Measurements from ENCODE around the gene PGC.
"Not testable (repeated sequence)": the region's sequence is repeated elsewhere in the genome, so short reads cannot be mapped to it uniquely, and the experiment has no call there.

DNA sequence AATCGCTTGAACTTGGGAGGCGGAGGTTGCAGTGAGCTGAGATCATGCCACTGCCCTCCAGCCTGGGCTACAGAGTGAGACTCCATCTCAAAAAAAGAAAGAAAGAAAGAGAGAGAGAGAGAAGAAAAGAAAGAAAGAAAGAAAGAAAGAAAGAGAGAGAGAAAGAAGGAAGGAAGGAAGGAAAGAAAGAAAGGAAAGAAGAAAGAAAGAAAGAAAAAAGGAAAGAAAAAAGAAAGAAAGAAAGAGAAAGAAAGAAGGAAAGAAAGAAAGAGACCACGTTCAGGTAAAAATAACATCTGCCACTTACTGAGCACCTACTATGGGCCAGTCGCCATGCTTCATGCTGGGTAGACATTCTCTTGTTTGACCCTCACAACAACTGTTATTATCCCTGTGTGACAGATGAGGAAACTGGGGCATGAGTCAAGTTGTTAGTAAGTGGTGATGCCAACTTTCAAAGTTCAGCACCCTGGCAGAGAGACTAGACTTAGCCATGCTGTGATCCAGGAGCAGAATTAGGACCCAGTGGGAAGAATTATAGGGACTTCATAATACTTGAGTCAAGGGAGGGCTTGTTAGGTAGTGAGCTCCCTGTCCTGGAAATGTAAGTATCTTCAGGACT lies 19.0 kb upstream of the PGC start:
- TF ChIP-seq, protein P1, sequence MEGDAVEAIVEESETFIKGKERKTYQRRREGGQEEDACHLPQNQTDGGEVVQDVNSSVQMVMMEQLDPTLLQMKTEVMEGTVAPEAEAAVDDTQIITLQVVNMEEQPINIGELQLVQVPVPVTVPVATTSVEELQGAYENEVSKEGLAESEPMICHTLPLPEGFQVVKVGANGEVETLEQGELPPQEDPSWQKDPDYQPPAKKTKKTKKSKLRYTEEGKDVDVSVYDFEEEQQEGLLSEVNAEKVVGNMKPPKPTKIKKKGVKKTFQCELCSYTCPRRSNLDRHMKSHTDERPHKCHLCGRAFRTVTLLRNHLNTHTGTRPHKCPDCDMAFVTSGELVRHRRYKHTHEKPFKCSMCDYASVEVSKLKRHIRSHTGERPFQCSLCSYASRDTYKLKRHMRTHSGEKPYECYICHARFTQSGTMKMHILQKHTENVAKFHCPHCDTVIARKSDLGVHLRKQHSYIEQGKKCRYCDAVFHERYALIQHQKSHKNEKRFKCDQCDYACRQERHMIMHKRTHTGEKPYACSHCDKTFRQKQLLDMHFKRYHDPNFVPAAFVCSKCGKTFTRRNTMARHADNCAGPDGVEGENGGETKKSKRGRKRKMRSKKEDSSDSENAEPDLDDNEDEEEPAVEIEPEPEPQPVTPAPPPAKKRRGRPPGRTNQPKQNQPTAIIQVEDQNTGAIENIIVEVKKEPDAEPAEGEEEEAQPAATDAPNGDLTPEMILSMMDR (IDR thresholded peaks at IDR 0.05; ENCODE audit: low read length), result not testable (repeated sequence)
- not testable (repeated sequence) for TF ChIP-seq EZH2phosphoT487 (IDR thresholded peaks at IDR 0.05; ENCODE audit: low read length); EZH2 (optimal IDR thresholded peaks at IDR 0.05; ENCODE audit: low read depth, low read length)

Measured in MM.1S (cell line).